Subcutaneous abdominal adipose tissue (tissue), 5 donors: ENCODE measurements around the gene SRGAP2B.
"Not testable (repeated sequence)": the region's sequence is repeated elsewhere in the genome, so short reads cannot be mapped to it uniquely, and the experiment has no call there.

ENCODE experiments used
- H3K27ac ChIP-seq: one replicate; pipeline ENCODE4 v1.7.0; 2013; ENCODE audit warnings: low read depth, mild to moderate bottlenecking, inconsistent platforms, low read length, moderate library complexity
- H3K27me3 ChIP-seq, 5 donors: one replicate each; pipeline ENCODE4 v1.7.0; 2013; ENCODE audit warnings: low read length in 5 of 5, inconsistent platforms in 1 of 5; ENCODE audit not compliant: control insufficient read depth in 5 of 5, insufficient read depth in 4 of 5
- H3K36me3 ChIP-seq, 5 donors: one replicate each; pipeline ENCODE4 v1.7.0; 2013; ENCODE audit warnings: low read length in 5 of 5; ENCODE audit not compliant: control insufficient read depth in 5 of 5, insufficient read depth in 5 of 5
- H3K4me1 ChIP-seq, 5 donors: one replicate each; pipeline ENCODE4 v1.7.0; 2013; ENCODE audit warnings: low read length in 5 of 5, mild to moderate bottlenecking in 3 of 5, moderate library complexity in 1 of 5; ENCODE audit not compliant: control insufficient read depth in 5 of 5, insufficient read depth in 5 of 5
- H3K4me3 ChIP-seq, 5 donors: one replicate each; pipeline ENCODE4 v1.7.0; 2013; ENCODE audit warnings: low read length in 5 of 5, low read depth in 1 of 5
- H3K9ac ChIP-seq, 5 donors: one replicate each; pipeline ENCODE4 v1.7.0; 2013; ENCODE audit warnings: low read length in 5 of 5, mild to moderate bottlenecking in 4 of 5, moderate library complexity in 3 of 5
- H3K9me3 ChIP-seq, 5 donors: one replicate each; pipeline ENCODE4 v1.7.0; 2013; ENCODE audit warnings: low read length in 5 of 5; ENCODE audit not compliant: control insufficient read depth in 5 of 5
- donor health status: healthy.
- donor health status: healthy.
- donor health status: healthy.
- donor health status: healthy.
- donor health status: healthy.

Gene SRGAP2B

GRCh38 chr1:144900841-144901240, 194.3 kb downstream of the SRGAP2B start:
- not testable (repeated sequence) for H3K36me3 ChIP-seq, H3K27ac ChIP-seq, H3K27me3 ChIP-seq, H3K4me1 ChIP-seq, H3K4me3 ChIP-seq, H3K9me3 ChIP-seq, H3K9ac ChIP-seq

- not testable (repeated sequence) for H3K4me3 ChIP-seq, H3K4me1 ChIP-seq, H3K9me3 ChIP-seq, H3K27ac ChIP-seq, H3K27me3 ChIP-seq, H3K36me3 ChIP-seq, H3K9ac ChIP-seq
These were observed 200.5 kb downstream of the SRGAP2B start for GRCh38 chr1:144894454-144895201.

GRCh38 chr1:144893710-144894438, 201.3 kb downstream of the SRGAP2B start:
- H3K9ac ChIP-seq, H3K4me3 ChIP-seq, H3K27ac ChIP-seq, H3K9me3 ChIP-seq, H3K4me1 ChIP-seq, H3K36me3 ChIP-seq, H3K27me3 ChIP-seq: not testable (repeated sequence)

- H3K4me3 ChIP-seq, H3K9ac ChIP-seq, H3K27ac ChIP-seq, H3K9me3 ChIP-seq, H3K36me3 ChIP-seq, H3K4me1 ChIP-seq, H3K27me3 ChIP-seq: not testable (repeated sequence)
These were observed 202.1 kb downstream of the SRGAP2B start for GRCh38 chr1:144893062-144893461.

- not testable (repeated sequence) for H3K9ac ChIP-seq, H3K36me3 ChIP-seq, H3K4me3 ChIP-seq, H3K9me3 ChIP-seq, H3K27ac ChIP-seq, H3K27me3 ChIP-seq, H3K4me1 ChIP-seq
These were observed 205.5 kb downstream of the SRGAP2B start for GRCh38 chr1:144889450-144890115.

GRCh38 chr1:144883022-144883421, 212.1 kb downstream of the SRGAP2B start:
- not testable (repeated sequence) for H3K27me3 ChIP-seq, H3K4me1 ChIP-seq, H3K27ac ChIP-seq, H3K9ac ChIP-seq, H3K4me3 ChIP-seq, H3K9me3 ChIP-seq, H3K36me3 ChIP-seq

GRCh38 chr1:144882343-144882742, 212.8 kb downstream of the SRGAP2B start:
- not testable (repeated sequence) for H3K9ac ChIP-seq, H3K27ac ChIP-seq, H3K4me3 ChIP-seq, H3K36me3 ChIP-seq, H3K4me1 ChIP-seq, H3K27me3 ChIP-seq, H3K9me3 ChIP-seq

GRCh38 chr1:144858607-144859006, 236.5 kb downstream of the SRGAP2B start:
- not testable (repeated sequence) for H3K4me3 ChIP-seq, H3K4me1 ChIP-seq, H3K9me3 ChIP-seq, H3K27ac ChIP-seq, H3K27me3 ChIP-seq, H3K36me3 ChIP-seq, H3K9ac ChIP-seq
